K562 (cell line): Measurements from ENCODE around the gene TRUB2. TPM values are rescaled to one million over a fixed set of nuclear protein-coding genes. Genes with fewer than 3 reads are reported as not detected.

ENCODE experiments used
- ARID4B ChIP-seq: sonication (generic); formaldehyde crosslinking; IDR thresholded peaks from 2 replicates; pipeline ENCODE4 v1.8.0; 2022; ENCODE audit warnings: mild to moderate bottlenecking, missing genetic modification reagents
- EP300 ChIP-seq: IDR thresholded peaks from 2 replicates; pipeline ENCODE4 v1.6.1; 2012; ENCODE audit warnings: low read length, improper control_type of control experiment
- GTF2E2 ChIP-seq: fragments of 200-800 bp; sonication (Bioruptor generic); IDR thresholded peaks from 2 replicates; pipeline ENCODE4 v1.6.1; 2016; ENCODE audit warnings: missing genetic modification characterization, missing compliant biosample characterization
- HMG20A ChIP-seq: fragments of 450-650 bp; formaldehyde crosslinking; conservative IDR thresholded peaks from 2 replicates; pipeline ENCODE4 v1.4.0; 2020; ENCODE audit warnings: mild to moderate bottlenecking, mixed read lengths
- JUN ChIP-seq, 2 experiments: sonication (generic) in 1 of 2; formaldehyde crosslinking in 1 of 2; IDR thresholded peaks; 2 replicates each; pipeline versions ENCODE4 v1.6.1 to v1.8.0; 2012 to 2022; ENCODE audit warnings: borderline replicate concordance in 2 of 2, mild to moderate bottlenecking in 2 of 2, improper control_type of control experiment in 1 of 2, low read depth in 1 of 2, low read length in 1 of 2, missing genetic modification reagents in 1 of 2
- KDM1A ChIP-seq, 2 experiments: fragments of 450-650 bp; IDR thresholded peaks; 2 replicates each; pipeline ENCODE4 v1.6.1; 2016; ENCODE audit warnings: mild to moderate bottlenecking in 2 of 2
- MAFF ChIP-seq: IDR thresholded peaks from 2 replicates; pipeline ENCODE4 v1.6.1; 2012; ENCODE audit warnings: low read length, improper control_type of control experiment
- POLR2AphosphoS5 ChIP-seq: IDR thresholded peaks from 2 replicates; pipeline ENCODE4 v1.6.1; 2011; ENCODE audit warnings: mild to moderate bottlenecking, low read depth, low read length, moderate library complexity; ENCODE audit not compliant: control insufficient read depth, insufficient read depth
- TCF3 ChIP-seq: sonication (generic); formaldehyde crosslinking; IDR thresholded peaks from 2 replicates; pipeline ENCODE4 v1.4.0; 2020; ENCODE audit warnings: mild to moderate bottlenecking, missing genetic modification reagents
- ZFPM2 ChIP-seq: fragments of 250-450 bp; sonication (Bioruptor Pico); IDR thresholded peaks from 2 replicates; pipeline ENCODE4 v1.5.1; 2022; ENCODE audit warnings: mild to moderate bottlenecking
- ZMIZ1 ChIP-seq, 2 experiments: fragments of 150-350 bp in 1 of 2; IDR thresholded peaks; 2 replicates each; pipeline ENCODE4 v1.6.1; 2012 to 2016; ENCODE audit warnings: low read depth in 2 of 2, low read length in 2 of 2, mild to moderate bottlenecking in 1 of 2, moderate library complexity in 1 of 2
- ZNF282 ChIP-seq: sonication (generic); formaldehyde crosslinking; IDR thresholded peaks from 2 replicates; pipeline ENCODE4 v1.8.1; 2023; ENCODE audit warnings: missing genetic modification reagents
- ZNF347 ChIP-seq: fragments of 450-650 bp; formaldehyde crosslinking; IDR thresholded peaks from 2 replicates; pipeline ENCODE4 v1.4.0; 2020; ENCODE audit warnings: low read depth, mild to moderate bottlenecking, moderate library complexity
- ZNF592 ChIP-seq: fragments of 450-650 bp; IDR thresholded peaks from 2 replicates; pipeline ENCODE4 v1.6.1; 2017; ENCODE audit warnings: antibody characterized with exemption, mild to moderate bottlenecking
- polyA plus RNA-seq, 8 experiments: library from polyadenylated mRNA; depleted of rRNA in 4 of 8; stranded (reverse) in 5 of 8; unstranded in 3 of 8; fragments of >200 nt; fragmentation: Nextera tagmentation in 2 of 8; fragmentation: Illumina TruSeq in 1 of 8; extraction: Ambion mirVana in 2 of 8; extraction: Trizol in 1 of 8; gene quantifications; 2 replicates each; pipeline versions ENCODE4 v1.2.1 to v1.2.3, GENCODE V29; 2011 to 2014; ENCODE audit warnings: inconsistent platforms in 1 of 8, missing spikeins in 1 of 8
- total RNA-seq, 7 experiments: library from RNA; depleted of rRNA in 6 of 7; stranded (reverse); fragments of >200 nt in 6 of 7; fragmentation: Illumina TruSeq in 2 of 7; extraction: Trizol in 2 of 7; gene quantifications; 2 replicates each; pipeline versions ENCODE4 v1.2.1 to v1.2.3, GENCODE V29; 2011 to 2021; ENCODE audit warnings: low replicate concordance in 1 of 7

Gene TRUB2
- total and polyA plus RNA-seq, 9 of the 15 experiments (the other 6 are each of a cell fraction or from before 2014, with no cell fraction given) = 9.3 to 110 (median 63.0) TPM

- TF ChIP-seq ZNF592 (no peak), MAFF (no peak), JUN (IDR thresholded peaks at IDR 0.05; ENCODE audit: borderline replicate concordance, low read depth, low read length) (peak; percentile 40; the same call in 1 of the 2 replicates), JUN (CRISPR knock-in tag; IDR thresholded peaks at IDR 0.05; ENCODE audit: borderline replicate concordance) (no peak), EP300 (no peak), ARID4B (CRISPR knock-in tag) (peak; percentile 86; the same call in 1 of the 2 replicates), HMG20A (CRISPR knock-in tag) (no peak), GTF2E2 (tag) (peak; percentile 64; the same call in 1 of the 2 replicates), ZFPM2 (CRISPR knock-in tag) (no peak), ZNF347 (CRISPR knock-in tag) (no peak), ZNF282 (CRISPR knock-in tag) (no peak), ZMIZ1 (IDR thresholded peaks at IDR 0.05; ENCODE audit: low read depth in 2 of 2, low read length in 2 of 2) (no peak), KDM1A (IDR thresholded peaks at IDR 0.05) (no peak), POLR2AphosphoS5 (peak; percentile 64), TCF3 (no peak)
These were observed 48.7 kb upstream of the TRUB2 start, which contains the start of gene URM1 (continued) for GRCh38 chr9:128370752-128371629.
